Measurements from ENCODE around the gene CNOT1. TPM values are rescaled to one million over a fixed set of nuclear protein-coding genes. Genes with fewer than 3 reads are reported as not detected.
"Not testable (repeated sequence)": the region's sequence is repeated elsewhere in the genome, so short reads cannot be mapped to it uniquely, and the experiment has no call there.

Gene CNOT1
- total RNA-seq, 2 experiments from 2014 or later: 245 to 283 TPM

GRCh38 chr16:58586340-58587030 lies 43.1 kb downstream of the CNOT1 start:
- Mint-ChIP-seq H3K36me3 (ENCODE audit: low read depth) (peaks cover 63% of the 10 kb centered on the region), H3K27me3 (no peaks in the 10 kb centered on the region), H3K4me1 (peaks cover 11% of the 10 kb centered on the region), H3K27ac (no peak overlapping the region), H3K4me3 (no peak overlapping the region), H3K9me3 (no peaks in the 10 kb centered on the region)
- no peak for DNase-seq
- ChIA-PET CTCF (interaction anchor here (1.2 kb wide), 1 partner anchor 13 kb away, joined by 3 read pairs; no protein-coding TSS in a partner anchor), POLR2A (no interaction called here)

- Mint-ChIP-seq H3K27me3 (no peaks in the 10 kb centered on the region), H3K36me3 (ENCODE audit: low read depth) (peaks cover 69% of the 10 kb centered on the region), H3K9me3 (no peaks in the 10 kb centered on the region), H3K27ac (peak overlapping the region; percentile 29), H3K4me3 (no peak overlapping the region), H3K4me1 (peaks cover 5% of the 10 kb centered on the region)
- CTCF ChIA-PET: interaction anchor here (0.7 to 1.2 kb wide), 2 partner anchors 12 to 16 kb away, joined by 3 to 4 read pairs; no protein-coding TSS in a partner anchor
- no peak for DNase-seq
- POLR2A ChIA-PET: no interaction called here
These were observed 44.7 kb downstream of the CNOT1 start for GRCh38 chr16:58584831-58585505.

GRCh38 chr16:58582971-58583765 lies 46.5 kb downstream of the CNOT1 start:
- Mint-ChIP-seq H3K4me1 (no peaks in the 10 kb centered on the region), H3K27ac (no peak overlapping the region), H3K36me3 (ENCODE audit: low read depth) (peaks cover 74% of the 10 kb centered on the region), H3K9me3 (no peaks in the 10 kb centered on the region), H3K4me3 (no peak overlapping the region), H3K27me3 (no peaks in the 10 kb centered on the region)
- DNase-seq: no peak
- ChIA-PET POLR2A (no interaction called here), CTCF (interaction anchor here (0.7 to 1.0 kb wide), 2 partner anchors 35 to 65 kb away, joined by 3 to 4 read pairs; no protein-coding TSS in a partner anchor)

- DNase-seq: no peak
- ChIA-PET POLR2A (no interaction called here), CTCF (no interaction called here)
- Mint-ChIP-seq H3K36me3 (ENCODE audit: low read depth) (peaks cover 77% of the 10 kb centered on the region), H3K27ac (no peak overlapping the region), H3K27me3 (no peaks in the 10 kb centered on the region), H3K4me3 (no peak overlapping the region), H3K9me3 (no peaks in the 10 kb centered on the region), H3K4me1 (no peaks in the 10 kb centered on the region)
These were observed 47.5 kb downstream of the CNOT1 start for GRCh38 chr16:58582133-58582532.

GRCh38 chr16:58579587-58579986 lies 50.0 kb downstream of the CNOT1 start:
- CTCF ChIA-PET: interaction anchor here (1.0 kb wide), 1 partner anchor 31 kb away, joined by 3 read pairs; no protein-coding TSS in a partner anchor
- POLR2A ChIA-PET: no interaction called here
- no peak for DNase-seq
- Mint-ChIP-seq H3K4me3 (no peak overlapping the region), H3K27me3 (no peaks in the 10 kb centered on the region), H3K4me1 (no peaks in the 10 kb centered on the region), H3K27ac (no peak overlapping the region), H3K9me3 (no peaks in the 10 kb centered on the region), H3K36me3 (ENCODE audit: low read depth) (peaks cover 72% of the 10 kb centered on the region)

DNA sequence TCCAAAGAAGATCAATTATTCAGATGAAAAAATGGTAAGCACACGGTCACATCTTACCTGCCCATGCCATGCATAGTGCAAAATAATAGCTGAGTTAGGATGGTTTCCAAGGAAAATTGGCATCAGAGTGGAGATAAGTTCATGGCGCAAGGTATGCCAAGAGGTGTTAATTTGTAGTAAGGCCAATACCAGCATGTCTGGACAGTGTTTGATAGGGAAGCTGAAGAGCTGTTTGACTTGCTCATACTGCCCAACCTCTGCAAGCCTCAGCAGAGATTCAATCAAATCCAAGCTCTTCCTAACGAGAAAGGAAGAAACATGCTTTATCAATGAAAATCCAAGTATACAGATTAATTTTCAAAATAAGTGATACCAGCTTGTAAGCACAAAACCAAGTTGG lies 51.0 kb downstream of the CNOT1 start:
- Mint-ChIP-seq H3K4me1 (no peaks in the 10 kb centered on the region), H3K4me3 (no peak overlapping the region), H3K36me3 (ENCODE audit: low read depth) (peaks cover 78% of the 10 kb centered on the region), H3K9me3 (no peaks in the 10 kb centered on the region), H3K27ac (no peak overlapping the region), H3K27me3 (no peaks in the 10 kb centered on the region)
- POLR2A ChIA-PET: interaction anchor here (0.6 kb wide), 1 partner anchor 33 kb away, joined by 3 read pairs; no protein-coding TSS in a partner anchor
- DNase-seq: no peak
- CTCF ChIA-PET: interaction anchor here (0.8 to 0.9 kb wide), 2 partner anchors 9 to 10 kb away, joined by 3 read pairs; no protein-coding TSS in a partner anchor

DNA sequence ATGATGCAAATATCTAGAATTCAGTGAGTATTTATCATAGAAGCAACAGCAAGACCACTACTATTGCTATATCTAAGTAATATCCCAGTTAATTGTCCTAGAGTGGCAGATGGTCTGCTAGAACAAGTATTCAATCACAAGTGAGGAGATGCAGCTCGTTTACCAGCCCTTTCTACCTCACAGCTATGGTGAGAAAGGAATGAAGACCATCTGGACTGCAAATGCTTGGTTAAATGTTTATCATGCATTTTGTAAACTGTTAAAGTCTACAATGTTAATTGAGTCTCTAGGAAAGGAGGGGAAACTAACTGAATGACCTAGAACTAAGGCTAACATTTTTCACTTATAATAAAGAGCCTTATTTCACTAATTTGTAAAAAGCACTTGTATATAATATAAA lies 52.5 kb downstream of the CNOT1 start:
- no peak for DNase-seq
- Mint-ChIP-seq H3K4me1 (no peaks in the 10 kb centered on the region), H3K27me3 (no peaks in the 10 kb centered on the region), H3K27ac (no peak overlapping the region), H3K9me3 (no peaks in the 10 kb centered on the region), H3K36me3 (ENCODE audit: low read depth) (peaks cover 72% of the 10 kb centered on the region), H3K4me3 (no peak overlapping the region)
- ChIA-PET CTCF (interaction anchor here (0.6 to 0.8 kb wide), 2 partner anchors 26 to 32 kb away, joined by 3 read pairs; no protein-coding TSS in a partner anchor), POLR2A (no interaction called here)

- Mint-ChIP-seq H3K27ac (no peak overlapping the region), H3K36me3 (ENCODE audit: low read depth) (peaks cover 72% of the 10 kb centered on the region), H3K4me3 (no peak overlapping the region), H3K4me1 (peaks cover 2% of the 10 kb centered on the region), H3K27me3 (no peaks in the 10 kb centered on the region), H3K9me3 (no peaks in the 10 kb centered on the region)
- no peak for DNase-seq
- CTCF ChIA-PET: no interaction called here
- POLR2A ChIA-PET: no interaction called here
These were observed 54.7 kb downstream of the CNOT1 start for GRCh38 chr16:58574895-58575294.

DNA sequence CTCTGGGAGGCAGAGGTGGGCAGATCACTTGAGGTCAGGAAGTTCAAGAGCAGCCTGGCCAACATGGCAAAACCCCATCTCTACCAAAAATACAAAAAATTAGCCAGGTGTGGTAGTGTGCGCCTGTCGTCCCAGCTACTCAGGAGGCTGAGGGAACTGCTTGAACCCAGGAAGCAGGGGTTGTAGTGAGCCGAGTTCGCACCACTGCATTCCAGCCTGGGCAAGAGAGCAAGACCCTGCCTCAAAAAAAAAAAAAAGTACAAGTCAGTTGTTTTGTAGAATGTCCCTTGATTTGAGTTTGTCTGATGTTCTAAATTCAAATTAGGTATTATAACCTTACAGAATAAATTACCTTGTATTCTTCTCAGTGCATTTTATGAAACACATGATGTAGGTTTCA lies 63.9 kb downstream of the CNOT1 start:
- H3K9me3 Mint-ChIP-seq, H3K27me3 Mint-ChIP-seq, H3K4me3 Mint-ChIP-seq, POLR2A ChIA-PET, H3K4me1 Mint-ChIP-seq, DNase-seq, H3K27ac Mint-ChIP-seq: not testable (repeated sequence)
- H3K36me3 Mint-ChIP-seq (ENCODE audit: low read depth): peaks cover 56% of the 10 kb centered on the region
- CTCF ChIA-PET: interaction anchor here (0.8 kb wide), 1 partner anchor 10 kb away, joined by 4 read pairs; no protein-coding TSS in a partner anchor

- no peak overlapping the region for H3K27ac Mint-ChIP-seq
- ChIA-PET CTCF (no interaction called here), POLR2A (no interaction called here)
- H3K9me3 Mint-ChIP-seq: no peaks in the 10 kb centered on the region
- H3K4me3 Mint-ChIP-seq: no peak overlapping the region
- peaks cover 49% of the 10 kb centered on the region for H3K36me3 Mint-ChIP-seq (ENCODE audit: low read depth)
- DNase-seq: no peak
- H3K4me1 Mint-ChIP-seq: peaks cover 1% of the 10 kb centered on the region
- H3K27me3 Mint-ChIP-seq: no peaks in the 10 kb centered on the region
These were observed 65.9 kb downstream of the CNOT1 start for GRCh38 chr16:58563775-58564174.

DNA sequence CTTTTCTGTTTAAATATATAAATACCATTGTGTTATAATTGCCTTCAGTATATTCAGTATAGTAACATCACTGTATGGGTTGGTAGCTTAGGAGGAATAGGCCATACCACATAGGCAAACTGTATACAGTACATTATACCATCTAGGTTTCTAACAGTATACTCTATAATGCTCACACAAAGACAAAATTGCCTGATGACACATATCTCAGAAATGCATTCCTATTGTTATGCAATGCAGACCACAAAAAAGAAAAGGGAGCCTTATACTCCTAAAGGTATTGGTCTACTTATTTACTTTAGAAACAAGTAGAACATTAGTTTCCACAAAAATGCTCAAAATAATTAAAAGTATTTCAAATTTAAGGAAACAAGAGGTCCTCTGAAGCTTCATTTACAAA lies 66.4 kb downstream of the CNOT1 start:
- H3K9me3 Mint-ChIP-seq: no peaks in the 10 kb centered on the region
- POLR2A ChIA-PET: no interaction called here

DNA sequence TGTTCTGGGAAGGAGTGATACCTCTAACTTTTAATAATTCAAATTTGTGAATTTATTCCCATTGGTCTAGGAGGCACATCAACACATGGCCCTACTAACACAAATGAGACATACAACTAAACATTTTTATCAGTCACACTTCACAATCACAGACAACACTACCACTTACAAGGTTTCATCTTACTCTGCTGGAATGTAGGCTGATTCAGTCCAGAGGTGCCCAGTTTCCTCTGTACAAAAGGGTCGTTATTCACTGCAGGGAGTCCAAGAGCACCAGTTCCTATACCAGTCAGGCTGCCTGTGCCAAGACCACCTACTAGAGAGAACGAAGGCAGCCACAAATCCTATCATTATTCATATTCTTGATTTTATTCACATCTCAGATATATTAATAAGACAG lies 72.9 kb downstream of the CNOT1 start:
- H3K36me3 Mint-ChIP-seq (ENCODE audit: low read depth): peaks cover 60% of the 10 kb centered on the region
- no peaks in the 10 kb centered on the region for H3K9me3 Mint-ChIP-seq
- H3K4me1 Mint-ChIP-seq: no peaks in the 10 kb centered on the region
- POLR2A ChIA-PET: no interaction called here
- no peak overlapping the region for H3K27ac Mint-ChIP-seq
- DNase-seq: no peak
- no peak overlapping the region for H3K4me3 Mint-ChIP-seq
- CTCF ChIA-PET: interaction anchor here (0.7 to 0.8 kb wide), 2 partner anchors 25 to 39 kb away, joined by 3 read pairs; no protein-coding TSS in a partner anchor
- H3K27me3 Mint-ChIP-seq: no peaks in the 10 kb centered on the region

More for the DNA sequence above, 66.4 kb downstream of the CNOT1 start:
- Mint-ChIP-seq H3K27ac (no peak overlapping the region), H3K27me3 (no peaks in the 10 kb centered on the region), H3K4me1 (peaks cover 1% of the 10 kb centered on the region), H3K4me3 (no peak overlapping the region), H3K36me3 (ENCODE audit: low read depth) (peaks cover 47% of the 10 kb centered on the region)
- CTCF ChIA-PET: interaction anchor here (0.6 kb wide), 1 partner anchor 40 kb away, joined by 8 read pairs; no protein-coding TSS in a partner anchor
- DNase-seq: no peak

DNA sequence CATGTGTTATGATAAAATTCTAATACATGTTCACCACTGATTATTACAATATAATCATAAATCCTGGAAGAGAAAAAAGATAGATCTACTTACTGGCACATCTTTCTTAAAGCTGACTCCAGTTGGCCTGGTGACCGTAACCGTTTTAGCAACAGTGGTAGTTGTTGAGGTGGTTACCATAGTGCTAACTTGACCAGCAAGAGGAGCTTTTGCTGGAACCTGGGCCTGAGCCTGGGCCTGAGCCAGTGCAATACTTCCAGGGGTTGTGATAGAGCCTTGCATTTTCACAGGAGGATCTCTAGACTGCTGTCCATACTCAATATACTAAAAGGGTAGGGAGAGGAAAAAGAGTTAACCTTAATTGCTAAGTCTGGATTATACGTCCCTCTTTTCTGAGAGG lies 78.1 kb downstream of the CNOT1 start:
- H3K4me1 Mint-ChIP-seq: no peaks in the 10 kb centered on the region
- CTCF ChIA-PET: interaction anchor here (0.8 kb wide), 1 partner anchor 10 kb away, joined by 3 read pairs; no protein-coding TSS in a partner anchor
- DNase-seq: no peak
- H3K9me3 Mint-ChIP-seq: no peaks in the 10 kb centered on the region
- H3K27me3 Mint-ChIP-seq: no peaks in the 10 kb centered on the region
- no peak overlapping the region for H3K4me3 Mint-ChIP-seq
- no peak overlapping the region for H3K27ac Mint-ChIP-seq
- POLR2A ChIA-PET: no interaction called here
- peaks cover 75% of the 10 kb centered on the region for H3K36me3 Mint-ChIP-seq (ENCODE audit: low read depth)

Data from activated CD4-positive, alpha-beta T cell treated with anti-CD3 and anti-CD28 coated beads, Interleukin-2, amount 10 ng/mL, durations not matched to agents 7 days and 5 days (primary cell).